Panc1 (cell line): ENCODE data around the gene PLCL1. TPM values are rescaled to one million over a fixed set of nuclear protein-coding genes. Genes with fewer than 3 reads are reported as not detected.

ENCODE experiments used
- ATAC-seq: fragments of 200-7000 bp; cut with Tn5 transposase; 2 replicates; pipeline ENCODE4 v1.9.1; 2020; ENCODE audit warnings: mild to moderate bottlenecking, moderate library complexity
- BruUV-seq: library from RNA; stranded (reverse); fragments of 400-500 nt; replicated peaks from 2 replicates; lab custom pipeline; 2021; lab: Mats Ljungman, UMichigan
- CTCF ChIA-PET: fragments of 300-600 bp; sonication (Branson Sonifier 250); formaldehyde crosslinking; loops from one replicate; lab custom pipeline; 2022; ENCODE audit warnings: antibody characterized with exemption; lab: Charles Lee
- POLR2A ChIA-PET: fragments of 300-600 bp; sonication (Branson Sonifier 250); formaldehyde crosslinking; loops from one replicate; lab custom pipeline; 2022; ENCODE audit warnings: antibody characterized with exemption; lab: Charles Lee
- DNase-seq: peaks from one replicate; pipeline ENCODE4 v3.0.0-alpha.2; 2010; ENCODE audit warnings: low read depth, low spot score
- H3K27ac ChIP-seq: 2 replicates; pipeline ENCODE4 v1.5.1; 2011; ENCODE audit warnings: mild to moderate bottlenecking, low read length, inconsistent platforms
- H3K27me3 ChIP-seq: fragments of 200-500 bp; sonication (Bioruptor generic); 2 replicates; pipeline ENCODE4 v1.6.0; 2014; ENCODE audit warnings: low read length, inconsistent platforms; ENCODE audit not compliant: control insufficient read depth, insufficient read depth
- H3K36me3 ChIP-seq: fragments of 200-500 bp; sonication (Bioruptor generic); 2 replicates; pipeline ENCODE4 v1.5.1; 2014; ENCODE audit warnings: inconsistent platforms, mild to moderate bottlenecking, low read length, moderate library complexity; ENCODE audit not compliant: control insufficient read depth, insufficient read depth
- H3K4me1 ChIP-seq: 2 replicates; pipeline ENCODE4 v1.5.1; 2011; ENCODE audit warnings: inconsistent platforms, mild to moderate bottlenecking, low read length, moderate library complexity; ENCODE audit not compliant: control insufficient read depth, insufficient read depth
- H3K4me3 ChIP-seq, 2 experiments: 2 replicates each; pipeline ENCODE4 v1.5.1; 2011 to 2012; ENCODE audit warnings: low read depth in 2 of 2, low read length in 2 of 2, mild to moderate bottlenecking in 2 of 2, inconsistent platforms in 1 of 2, moderate library complexity in 1 of 2
- H3K9me3 ChIP-seq: fragments of 200-500 bp; sonication (Bioruptor generic); 2 replicates; pipeline ENCODE4 v1.5.1; 2014; ENCODE audit warnings: low read depth, mild to moderate bottlenecking, inconsistent platforms, low read length, moderate library complexity; ENCODE audit not compliant: control insufficient read depth, insufficient read depth
- CTCF ChIP-seq: fragments of 450-650 bp; IDR thresholded peaks from 2 replicates; pipeline ENCODE4 v1.5.1; 2017; ENCODE audit warnings: mild to moderate bottlenecking
- POLR2AphosphoS5 ChIP-seq: IDR thresholded peaks from 2 replicates; pipeline ENCODE4 v1.6.1; 2012; ENCODE audit warnings: mild to moderate bottlenecking, low read depth, low read length, moderate library complexity
- REST ChIP-seq, 2 experiments: IDR thresholded peaks; 2 replicates each; pipeline ENCODE4 v1.6.1; 2011 to 2012; ENCODE audit warnings: low read depth in 2 of 2, control low read depth in 1 of 2, low read length in 1 of 2, mild to moderate bottlenecking in 1 of 2, moderate library complexity in 1 of 2; ENCODE audit not compliant: insufficient read depth in 1 of 2
- SIN3A ChIP-seq: IDR thresholded peaks from 2 replicates; pipeline ENCODE4 v1.6.1; 2012; ENCODE audit warnings: low read depth, mild to moderate bottlenecking, low read length, moderate library complexity, borderline replicate concordance; ENCODE audit not compliant: insufficient read depth
- TCF7L2 ChIP-seq: IDR thresholded peaks from 2 replicates; pipeline ENCODE4 v1.6.1; 2011; ENCODE audit warnings: mild to moderate bottlenecking, low read depth, low read length, inconsistent platforms
- in situ Hi-C: cut with HindIII; loops from 2 replicates; pipeline ENCODE4 v1.10.0; 2016; ENCODE audit warnings: low sequenced_read_pairs, low pct_unique_long_range_greater_than_20kb
- intact Hi-C: fragments of 100-400 bp; cut with micrococcal nuclease; formaldehyde crosslinking; loops from one replicate; pipeline ENCODE4 v1.10.0; 2022; ENCODE audit not compliant: unreplicated experiment
- total RNA-seq: library from RNA; stranded (reverse); gene quantifications from one replicate; pipeline ENCODE4 v1.2.1, GENCODE V29; 2021; ENCODE audit not compliant: unreplicated experiment

PLCL1 gene
- total RNA-seq, 1 experiment from 2014 or later = not detected

- intact Hi-C loops (no loop called here), in situ Hi-C loops (no loop called here)
- Histone ChIP-seq H3K4me3 (no peak overlapping the region), H3K36me3 (no peaks in the 10 kb centered on the region), H3K9me3 (no peaks in the 10 kb centered on the region), H3K27me3 (peaks cover 13% of the 10 kb centered on the region), H3K4me1 (no peaks in the 10 kb centered on the region), H3K27ac (no peak overlapping the region)
- DNase-seq (no peak), ATAC-seq (no peak)
- TF ChIP-seq REST (IDR thresholded peaks at IDR 0.05; ENCODE audit: insufficient read depth in 1 of 2, low read depth in 2 of 2, low read length in 1 of 2) (no peak), TCF7L2 (no peak), CTCF (no peak), SIN3A (no peak), POLR2AphosphoS5 (no peak)
- no TSS peak for BruUV-seq
- ChIA-PET CTCF (interaction anchor here (0.6 kb wide), 1 partner anchor 130 kb away, joined by 3 read pairs; no protein-coding TSS in a partner anchor), POLR2A (no interaction called here)
These were observed 41.7 kb downstream of the PLCL1 start for GRCh38 chr2:197846128-197846527.

GRCh38 chr2:197846777-197847176 is 42.4 kb downstream of the PLCL1 start:
- DNase-seq (no peak), ATAC-seq (no peak)
- Histone ChIP-seq H3K4me3 (no peak overlapping the region), H3K9me3 (no peaks in the 10 kb centered on the region), H3K4me1 (no peaks in the 10 kb centered on the region), H3K27ac (no peak overlapping the region), H3K27me3 (peaks cover 13% of the 10 kb centered on the region), H3K36me3 (no peaks in the 10 kb centered on the region)
- POLR2A ChIA-PET = no interaction called here
- in situ Hi-C loops = no loop called here
- TF ChIP-seq POLR2AphosphoS5 (no peak), SIN3A (no peak), REST (IDR thresholded peaks at IDR 0.05; ENCODE audit: insufficient read depth in 1 of 2, low read depth in 2 of 2, low read length in 1 of 2) (no peak), TCF7L2 (no peak), CTCF (no peak)
- CTCF ChIA-PET = no interaction called here
- intact Hi-C loops = no loop called here
- BruUV-seq = no TSS peak
